NCI-H2227 (cell line): ENCODE measurements around the gene ATP7B.
A peak's percentile ranks its signal among the peaks of the same experiment; 100 is the strongest.
"Not testable (repeated sequence)": the region's sequence is repeated elsewhere in the genome, so short reads cannot be mapped to it uniquely, and the experiment has no call there.

ENCODE experiments used
- DNase-seq: peaks from one replicate; lab custom pipeline; 2025; ENCODE audit not compliant: unreplicated experiment; lab: John Stamatoyannopoulos, UW

ATP7B gene

DNA sequence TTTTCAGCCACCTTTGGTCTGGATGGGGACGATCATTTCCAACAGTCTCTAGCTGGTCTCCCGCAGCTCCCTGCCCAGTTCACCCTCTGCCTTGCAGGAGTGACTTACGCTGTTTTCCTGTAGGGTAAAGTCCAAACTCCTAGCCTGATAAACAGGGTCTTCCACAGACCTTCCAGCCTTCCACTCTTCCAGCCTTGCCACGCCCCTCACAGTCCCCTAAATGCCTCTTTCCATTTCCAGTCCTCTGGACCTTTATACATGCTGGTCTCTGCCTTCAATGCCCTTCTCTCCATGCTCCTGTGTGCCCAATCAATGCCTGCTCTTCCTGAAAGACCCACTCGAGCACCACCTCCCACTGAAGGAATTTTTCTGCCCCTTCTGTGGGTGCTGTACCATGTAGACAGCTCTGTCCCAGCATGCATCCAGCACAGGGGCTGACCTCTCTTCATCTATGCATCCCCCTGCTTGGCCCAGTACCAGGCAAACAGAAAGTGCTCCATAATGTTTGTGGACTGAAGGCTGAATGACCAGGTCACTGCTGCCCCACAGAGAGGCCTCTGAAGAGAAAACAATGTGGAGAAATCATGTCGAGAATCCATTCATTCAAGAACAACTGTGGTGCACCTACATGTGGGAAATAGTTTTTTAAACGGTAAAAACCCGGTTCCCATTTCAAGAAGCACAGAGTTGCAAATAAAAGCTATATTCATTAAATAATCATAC, 4.6 kb downstream of the ATP7B start:
- no peak for DNase-seq

- DNase-seq: no peak
These were observed 5.3 kb downstream of the ATP7B start for GRCh38 chr13:52005841-52006522.

GRCh38 chr13:52004511-52005170, 6.6 kb downstream of the ATP7B start:
- DNase-seq: no peak

- no peak for DNase-seq
These were observed 7.7 kb downstream of the ATP7B start for GRCh38 chr13:52003541-52003940.

DNA sequence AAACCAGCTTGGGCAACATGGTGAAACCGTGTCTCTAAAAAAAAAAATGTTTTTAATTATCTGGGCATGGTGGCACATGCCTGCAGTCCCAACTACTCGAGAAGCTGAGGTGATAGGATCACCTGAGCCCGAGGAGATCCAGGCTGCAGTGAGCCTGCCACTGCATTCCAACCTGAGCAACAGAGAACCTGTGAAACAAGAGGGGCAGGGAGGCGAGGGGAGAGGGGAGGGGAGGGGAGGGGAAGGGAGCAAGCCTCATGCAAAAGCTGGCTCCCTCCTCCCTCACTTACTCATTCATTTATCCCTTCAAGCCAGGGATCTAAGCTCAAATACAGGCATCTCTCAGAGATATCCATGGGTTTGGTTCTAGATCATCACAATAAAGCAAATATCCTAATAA, 8.9 kb downstream of the ATP7B start:
- DNase-seq: no peak

DNA sequence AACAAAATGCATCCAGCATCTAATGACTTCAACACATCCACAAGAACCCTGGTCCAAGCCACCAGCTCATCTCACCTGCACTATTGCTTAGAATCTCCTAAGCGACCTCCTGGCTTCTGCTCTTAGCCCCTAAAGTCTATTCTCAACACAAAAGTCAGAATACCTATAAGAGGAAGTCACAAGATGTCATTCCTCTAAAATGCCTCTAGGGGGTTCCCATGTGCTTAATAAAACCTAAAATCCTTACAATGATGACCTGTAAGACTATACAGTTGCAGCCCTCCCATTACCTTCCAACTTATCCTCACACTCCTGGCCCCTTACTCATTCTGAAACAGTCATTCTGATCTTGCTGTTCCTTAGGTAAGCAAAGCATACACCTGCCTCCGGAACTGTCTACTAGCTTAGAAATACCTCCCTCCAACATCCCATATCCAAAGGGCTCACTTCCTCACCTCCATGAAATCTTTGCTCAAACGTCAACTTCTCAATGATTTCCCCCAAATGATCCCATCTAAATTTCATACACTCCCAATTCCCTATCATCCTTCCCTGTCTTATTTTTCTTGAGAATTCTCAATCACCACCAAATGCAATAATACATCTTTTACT, 10.0 kb downstream of the ATP7B start:
- peak; percentile 30 for DNase-seq

GRCh38 chr13:51999921-52000320, 11.3 kb downstream of the ATP7B start:
- DNase-seq: no peak

DNA sequence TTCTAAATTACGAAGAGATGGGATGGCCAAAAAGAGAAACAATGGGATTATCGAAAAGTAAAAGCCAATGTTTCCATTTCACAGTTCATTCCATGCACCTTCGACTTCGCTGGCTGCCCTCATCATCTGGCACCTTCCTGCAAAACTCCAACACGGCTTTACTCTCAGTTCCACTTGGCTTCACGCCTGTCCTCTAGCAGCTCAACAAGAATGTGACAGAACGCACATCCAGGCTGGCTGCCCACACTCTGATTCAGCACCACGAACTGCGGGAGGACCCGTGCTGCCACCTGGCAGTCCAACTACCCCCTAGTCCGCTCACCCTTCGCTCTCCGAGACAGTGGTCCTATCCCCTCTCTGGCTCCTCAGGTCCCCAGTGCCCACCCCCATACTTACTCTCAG, 11.7 kb downstream of the ATP7B start:
- no peak for DNase-seq

DNA sequence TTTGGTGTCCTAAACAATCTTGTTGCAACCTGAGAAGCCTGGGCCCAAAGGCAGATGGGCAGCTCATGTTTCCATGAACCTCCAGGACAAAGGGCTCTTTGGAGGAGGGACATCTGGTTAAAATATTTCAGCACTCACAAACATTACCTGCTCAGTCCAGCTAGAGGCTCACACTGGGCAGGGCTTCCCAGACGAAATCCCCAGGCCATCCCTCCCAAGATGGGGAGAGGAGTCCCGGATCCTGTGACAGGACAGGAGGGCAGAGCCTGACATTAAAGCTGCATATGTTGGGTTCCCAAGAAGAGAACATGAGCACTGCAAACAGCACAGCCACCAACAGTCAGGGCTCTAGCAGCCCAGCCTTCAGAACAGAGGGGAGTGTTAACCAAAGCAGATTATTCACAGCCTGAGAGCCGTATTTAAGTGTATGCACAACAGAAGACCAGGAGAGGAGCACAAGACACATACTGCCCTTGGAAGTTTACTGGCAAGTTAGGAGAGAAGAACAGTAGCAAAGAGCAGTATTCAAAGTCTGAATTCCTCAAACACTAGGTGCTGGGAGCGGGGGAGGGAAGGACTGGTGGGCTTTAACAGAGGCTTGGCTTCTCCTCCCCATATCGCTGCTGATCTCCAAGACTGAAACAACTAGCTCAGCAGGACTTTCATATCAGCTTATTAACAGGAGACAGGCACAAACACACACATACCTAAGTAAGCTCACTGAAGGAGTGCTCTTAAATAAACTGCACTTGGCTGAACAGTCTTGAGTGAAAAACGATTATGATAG, 12.3 kb downstream of the ATP7B start:
- no peak for DNase-seq

DNA sequence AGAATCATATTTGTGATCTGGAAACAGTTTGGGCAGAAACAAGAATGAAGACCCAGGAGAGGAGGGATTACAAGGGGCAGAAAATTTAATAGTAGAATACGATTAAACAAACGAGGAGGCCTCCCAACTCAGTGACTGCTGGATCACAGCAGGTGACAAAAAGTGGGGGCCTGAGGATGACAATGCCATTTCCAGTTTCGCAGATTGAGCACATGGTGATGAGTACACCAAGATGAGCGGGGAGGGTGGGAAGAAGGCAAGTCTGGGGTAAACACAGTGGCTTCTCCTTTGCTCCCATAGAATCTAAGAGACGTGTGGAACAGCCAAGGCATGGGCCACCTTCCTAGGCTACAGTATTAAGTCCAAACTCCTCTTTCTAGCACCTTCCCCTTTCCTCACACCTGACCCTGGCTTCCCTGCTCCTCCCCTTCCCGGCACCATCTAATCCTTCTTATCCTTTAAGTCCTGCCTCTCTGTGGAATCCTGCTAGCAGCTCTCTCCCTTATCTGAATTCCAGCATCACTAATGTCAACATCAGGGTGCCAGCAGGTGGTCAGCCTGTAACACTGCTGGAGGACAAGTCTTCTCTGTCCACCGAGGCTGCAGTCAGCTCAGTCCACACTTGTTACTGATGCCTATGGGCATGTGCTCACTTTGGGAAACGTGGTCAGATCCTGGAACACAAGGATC, 13.5 kb downstream of the ATP7B start:
- no peak for DNase-seq

- DNase-seq: no peak
These were observed 14.1 kb downstream of the ATP7B start for GRCh38 chr13:51997186-51997585.

DNA sequence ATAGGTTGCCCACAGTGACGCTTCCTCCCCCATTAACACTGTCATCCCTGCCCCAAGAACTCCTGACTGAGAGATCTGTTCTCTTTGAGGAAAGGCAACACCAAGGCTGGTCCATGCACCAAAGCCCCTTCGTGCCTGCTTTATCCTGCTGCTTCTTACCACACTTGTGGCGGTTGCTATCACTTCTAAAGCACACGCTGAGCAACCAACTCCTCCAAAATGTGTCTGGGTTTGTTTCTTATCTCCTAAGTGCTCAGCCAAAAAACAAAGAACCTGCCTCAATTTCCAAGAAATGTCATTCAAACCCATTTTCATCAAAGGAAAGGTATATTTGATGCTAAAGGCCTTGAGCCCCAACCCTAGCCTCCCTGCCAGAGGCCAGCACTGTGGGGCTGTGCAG, 14.6 kb downstream of the ATP7B start:
- no peak for DNase-seq

- peak; percentile 7 for DNase-seq
These were observed 15.3 kb downstream of the ATP7B start for GRCh38 chr13:51995677-51996551.

DNA sequence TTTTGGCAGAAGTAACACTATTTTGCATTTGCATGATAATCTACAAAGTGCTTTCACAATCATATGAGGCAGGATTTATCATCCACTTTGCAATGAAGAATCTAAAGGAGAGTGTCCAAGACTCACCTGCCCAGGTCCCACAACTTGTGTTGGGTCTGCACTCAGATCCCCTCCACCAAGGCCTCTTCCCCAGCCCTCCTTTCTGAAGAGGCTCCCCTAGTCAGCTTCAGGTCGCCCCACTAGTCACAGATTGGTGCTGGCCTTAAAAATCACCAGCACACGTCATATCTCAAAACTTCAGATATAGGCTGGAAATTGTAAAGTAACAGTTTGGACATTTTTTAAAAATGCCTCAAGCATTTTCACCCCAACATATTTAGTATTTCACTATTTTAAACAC, 17.5 kb downstream of the ATP7B start:
- no peak for DNase-seq

GRCh38 chr13:51988988-51989618, 22.1 kb downstream of the ATP7B start:
- DNase-seq: no peak

DNA sequence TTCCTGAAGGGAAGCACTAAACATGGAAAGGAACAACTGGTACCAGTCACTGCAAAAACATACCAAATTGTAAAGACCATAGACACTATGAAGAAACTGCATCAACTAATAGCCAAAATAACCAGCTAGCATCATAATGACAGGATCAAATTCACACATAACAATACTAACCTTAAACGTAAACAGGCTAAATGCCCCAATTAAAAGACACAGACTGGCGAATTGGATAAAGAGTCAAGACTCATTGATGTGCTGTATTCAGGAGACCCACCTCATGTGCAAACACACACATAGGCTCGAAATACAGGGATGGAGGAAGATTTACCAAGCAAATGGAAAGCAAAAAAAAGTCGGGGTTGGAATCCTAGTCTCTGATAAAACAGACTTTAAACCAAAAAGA, 26.3 kb downstream of the ATP7B start:
- DNase-seq: not testable (repeated sequence)

- not testable (repeated sequence) for DNase-seq
These were observed 28.0 kb downstream of the ATP7B start for GRCh38 chr13:51983292-51983691.

GRCh38 chr13:51981355-51981754, 29.9 kb downstream of the ATP7B start:
- no peak for DNase-seq

DNA sequence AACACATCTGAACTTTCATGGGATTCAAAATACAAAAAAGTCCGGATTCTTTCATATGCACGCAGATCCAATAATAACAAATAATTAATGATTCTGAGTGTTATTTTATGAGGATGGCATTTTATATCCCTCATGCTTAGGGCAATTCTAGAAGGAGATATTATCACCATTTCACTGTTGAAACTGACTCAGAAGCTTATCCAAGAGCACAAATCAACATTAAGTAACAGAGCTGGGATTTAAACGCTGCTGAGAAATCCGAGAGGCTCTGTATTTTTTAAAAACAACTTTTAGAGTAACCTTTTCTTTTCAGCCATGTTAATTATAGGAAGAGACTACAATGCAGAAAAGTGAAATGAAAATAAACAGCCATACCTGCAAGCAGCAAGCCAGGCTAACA, 30.3 kb downstream of the ATP7B start:
- DNase-seq: no peak
